ENCODE data around the gene CDC25B. TPM values are rescaled to one million over a fixed set of nuclear protein-coding genes. Genes with fewer than 3 reads are reported as not detected.
A peak's percentile ranks its signal among the peaks of the same experiment; 100 is the strongest.

Gene CDC25B
- total RNA-seq, 1 donor from 2014 or later, result 46.5 TPM

DNA sequence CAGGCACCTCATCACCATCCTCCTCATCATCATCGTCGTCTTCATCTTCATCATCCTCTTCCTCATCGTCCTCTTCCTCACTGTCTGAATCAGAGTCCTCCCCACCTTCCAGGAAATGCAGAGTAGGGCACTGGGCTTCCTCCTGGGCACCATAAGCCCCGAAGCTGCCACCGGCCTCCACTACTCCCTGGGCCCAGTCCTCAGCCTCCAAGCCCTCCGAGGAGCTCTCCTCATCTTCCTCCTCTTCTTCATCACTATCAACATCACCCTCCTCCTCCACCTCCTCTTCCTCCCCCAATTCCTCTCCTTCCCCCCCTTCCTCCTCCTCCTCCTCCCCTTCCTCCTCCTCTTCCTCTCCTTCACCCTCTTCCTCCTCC is 11.3 kb upstream of the CDC25B start:
- peaks cover 17% of the 10 kb centered on the region for H3K27me3 Mint-ChIP-seq (ENCODE audit: low read depth)
- no peaks in the 10 kb centered on the region for H3K9me3 Mint-ChIP-seq
- TF ChIP-seq, protein P1, sequence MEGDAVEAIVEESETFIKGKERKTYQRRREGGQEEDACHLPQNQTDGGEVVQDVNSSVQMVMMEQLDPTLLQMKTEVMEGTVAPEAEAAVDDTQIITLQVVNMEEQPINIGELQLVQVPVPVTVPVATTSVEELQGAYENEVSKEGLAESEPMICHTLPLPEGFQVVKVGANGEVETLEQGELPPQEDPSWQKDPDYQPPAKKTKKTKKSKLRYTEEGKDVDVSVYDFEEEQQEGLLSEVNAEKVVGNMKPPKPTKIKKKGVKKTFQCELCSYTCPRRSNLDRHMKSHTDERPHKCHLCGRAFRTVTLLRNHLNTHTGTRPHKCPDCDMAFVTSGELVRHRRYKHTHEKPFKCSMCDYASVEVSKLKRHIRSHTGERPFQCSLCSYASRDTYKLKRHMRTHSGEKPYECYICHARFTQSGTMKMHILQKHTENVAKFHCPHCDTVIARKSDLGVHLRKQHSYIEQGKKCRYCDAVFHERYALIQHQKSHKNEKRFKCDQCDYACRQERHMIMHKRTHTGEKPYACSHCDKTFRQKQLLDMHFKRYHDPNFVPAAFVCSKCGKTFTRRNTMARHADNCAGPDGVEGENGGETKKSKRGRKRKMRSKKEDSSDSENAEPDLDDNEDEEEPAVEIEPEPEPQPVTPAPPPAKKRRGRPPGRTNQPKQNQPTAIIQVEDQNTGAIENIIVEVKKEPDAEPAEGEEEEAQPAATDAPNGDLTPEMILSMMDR (conservative IDR thresholded peaks at IDR 0.05), result no peak
- H3K27ac Mint-ChIP-seq (ENCODE audit: unreplicated experiment), result peak overlapping the region; percentile 50
- DNase-seq (ENCODE audit: low read depth, low spot score), result no peak
- peaks cover 2% of the 10 kb centered on the region for H3K36me3 Mint-ChIP-seq (ENCODE audit: low read depth)
- peaks cover 49% of the 10 kb centered on the region for H3K4me1 Mint-ChIP-seq
- peak overlapping the region; percentile 66 for H3K4me3 Mint-ChIP-seq

DNA sequence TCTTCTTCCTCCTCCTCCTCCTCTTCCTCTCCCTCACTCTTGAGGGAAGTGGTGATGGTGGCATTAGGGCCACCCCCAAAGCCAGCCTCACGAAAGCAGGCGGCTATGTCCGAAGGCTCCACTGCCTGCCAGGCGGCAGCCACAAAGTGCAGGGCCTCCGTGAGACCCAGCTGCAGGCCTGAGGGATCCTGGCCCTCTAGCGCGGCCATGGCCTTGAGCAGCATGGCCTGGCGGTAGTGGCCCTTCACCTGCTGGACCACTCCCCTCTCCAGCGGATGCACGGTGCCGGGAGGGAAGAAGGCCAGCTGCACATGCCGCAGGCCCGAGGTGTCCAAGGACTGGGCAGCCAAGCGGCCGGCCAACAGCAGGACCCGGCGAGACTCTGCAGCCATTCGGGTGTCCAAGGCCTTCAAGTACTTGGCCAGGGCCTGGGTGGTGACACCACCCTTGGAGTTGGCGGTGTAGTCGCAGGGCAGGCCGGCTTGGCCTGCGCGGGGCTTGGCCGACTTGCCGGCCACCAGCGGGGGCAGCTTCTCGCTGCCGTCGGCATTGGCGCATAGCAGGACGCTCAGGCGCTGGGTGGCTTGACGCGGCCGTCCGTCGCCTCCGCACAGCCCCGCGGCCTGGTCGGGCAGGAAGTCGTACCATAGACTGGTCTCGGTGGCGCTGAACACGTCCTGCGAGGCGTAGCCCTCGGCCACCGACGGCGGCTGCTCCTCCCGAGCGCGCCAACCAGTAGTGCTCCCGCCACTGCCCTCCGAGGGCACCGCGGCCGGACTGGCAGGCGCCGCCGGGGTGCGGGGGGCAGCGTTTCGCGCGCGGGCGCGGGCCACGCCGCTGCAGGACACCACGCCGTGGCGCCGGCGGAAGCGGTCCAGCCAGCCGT is 10.6 kb upstream of the CDC25B start:
- Mint-ChIP-seq H3K27me3 (ENCODE audit: low read depth) (peaks cover 13% of the 10 kb centered on the region), H3K4me3 (no peak overlapping the region), H3K36me3 (ENCODE audit: low read depth) (peaks cover 2% of the 10 kb centered on the region), H3K27ac (ENCODE audit: unreplicated experiment) (no peak overlapping the region), H3K9me3 (no peaks in the 10 kb centered on the region), H3K4me1 (peaks cover 47% of the 10 kb centered on the region)
- TF ChIP-seq, protein P1 (conservative IDR thresholded peaks at IDR 0.05), result no peak
- no peak for DNase-seq (ENCODE audit: low read depth, low spot score)

DNA sequence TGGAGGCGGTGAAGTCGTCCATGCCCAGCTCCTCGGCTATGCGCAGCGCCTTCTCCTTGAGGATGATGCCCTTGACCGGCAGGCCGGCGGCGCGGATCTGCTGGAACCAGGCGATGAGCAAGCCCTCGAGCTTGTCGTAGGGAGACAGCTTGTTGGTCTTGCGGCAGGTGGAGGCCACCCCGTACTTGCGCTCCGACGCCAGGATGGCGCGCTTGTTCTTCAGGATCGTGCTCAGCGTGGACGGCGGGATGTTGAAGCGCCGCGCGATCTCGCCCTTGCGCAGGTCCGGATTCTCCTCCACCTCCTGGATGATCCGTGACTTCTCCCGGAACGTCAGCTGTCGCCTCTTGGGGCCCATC is 10.0 kb upstream of the CDC25B start:
- TF ChIP-seq, protein P1 (conservative IDR thresholded peaks at IDR 0.05), result no peak
- peaks cover 40% of the 10 kb centered on the region for H3K4me1 Mint-ChIP-seq
- peaks cover 2% of the 10 kb centered on the region for H3K36me3 Mint-ChIP-seq (ENCODE audit: low read depth)
- H3K4me3 Mint-ChIP-seq, result peak overlapping the region; percentile 91
- peak overlapping the region; percentile 96 for H3K27ac Mint-ChIP-seq (ENCODE audit: unreplicated experiment)
- no peak for DNase-seq (ENCODE audit: low read depth, low spot score)
- peaks cover 12% of the 10 kb centered on the region for H3K27me3 Mint-ChIP-seq (ENCODE audit: low read depth)
- H3K9me3 Mint-ChIP-seq, result no peaks in the 10 kb centered on the region

DNA sequence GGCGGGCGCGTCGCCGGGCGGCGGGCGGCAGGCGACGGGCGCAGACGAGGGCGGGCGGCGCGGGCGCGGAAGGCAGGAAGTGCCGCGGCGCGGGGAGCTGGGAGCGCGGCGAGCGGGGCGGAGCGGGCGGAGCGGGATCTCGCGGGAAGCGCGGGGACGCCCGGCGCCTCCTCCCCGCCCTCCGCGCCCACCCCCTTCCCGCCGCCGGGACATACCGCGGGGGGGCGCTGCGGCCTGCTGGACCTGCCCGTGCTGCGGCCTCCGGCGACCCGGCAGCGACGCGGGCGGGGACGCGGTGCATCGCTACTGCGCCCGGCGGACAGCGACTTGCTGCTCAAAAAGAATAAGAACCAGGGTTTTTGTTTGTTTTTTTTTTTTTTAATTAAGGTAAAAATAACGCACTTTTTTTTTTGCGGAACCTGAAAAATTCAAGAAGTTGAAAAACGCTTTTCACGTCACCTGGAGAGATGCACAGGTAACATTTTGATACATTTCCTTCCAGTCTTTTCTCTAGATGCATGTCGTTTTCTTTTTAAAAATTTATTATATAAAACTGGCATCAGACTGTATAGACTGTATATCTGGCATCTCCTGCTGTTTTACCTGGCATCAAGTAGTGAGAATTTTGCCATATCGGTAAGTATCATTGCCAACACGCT is 9.3 kb upstream of the CDC25B start, which contains the start of gene CENPB:
Gene CENPB, minus strand, starts transcription at position 76 of the 659 bp plus-strand sequence. CDS start 257 bp downstream, outside the sequence.
- Mint-ChIP-seq H3K36me3 (ENCODE audit: low read depth) (peaks cover 2% of the 10 kb centered on the region), H3K9me3 (no peaks in the 10 kb centered on the region), H3K27me3 (ENCODE audit: low read depth) (peaks cover 6% of the 10 kb centered on the region), H3K4me1 (peaks cover 33% of the 10 kb centered on the region), H3K4me3 (peak within 1 kb of the TSS; percentile 91), H3K27ac (ENCODE audit: unreplicated experiment) (peak within 1 kb of the TSS; percentile 96)
- peak; percentile 94 for DNase-seq (ENCODE audit: low read depth, low spot score)
- TF ChIP-seq, protein P1 (conservative IDR thresholded peaks at IDR 0.05), result peak; percentile 87

DNA sequence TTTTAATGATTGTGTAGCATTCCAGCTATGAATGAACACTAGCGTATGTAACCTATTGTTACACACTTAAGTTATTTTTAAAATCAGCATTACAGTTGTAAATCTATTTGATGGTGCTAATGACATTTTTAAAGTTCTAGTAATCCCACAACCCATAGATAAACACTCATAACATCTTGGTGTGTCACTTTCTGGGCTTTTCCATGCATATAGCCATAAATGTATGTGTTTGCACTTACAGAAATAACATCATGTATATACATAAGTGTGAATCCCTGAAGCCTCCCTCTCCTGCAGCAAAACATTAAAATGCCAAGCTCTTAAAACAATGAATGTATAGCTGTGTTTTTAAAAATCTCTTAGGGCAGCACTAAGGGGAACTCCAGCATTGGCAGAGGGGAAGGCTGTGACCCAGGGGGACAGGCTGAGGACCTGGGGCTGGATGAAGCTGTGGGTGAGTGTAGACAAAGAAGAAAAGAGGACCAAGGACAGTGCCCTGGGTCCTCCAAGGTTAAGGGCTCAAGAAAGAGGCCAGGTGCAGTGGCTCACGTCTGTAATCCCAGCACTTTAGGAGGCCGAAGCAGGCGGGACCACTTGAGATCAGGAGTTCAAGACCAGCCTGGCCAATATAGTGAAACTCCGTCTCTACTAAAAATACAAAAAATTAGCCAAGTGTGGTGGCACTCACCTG is 8.6 kb upstream of the CDC25B start:
- no peak for DNase-seq (ENCODE audit: low read depth, low spot score)
- Mint-ChIP-seq H3K4me3 (peak overlapping the region; percentile 78), H3K36me3 (ENCODE audit: low read depth) (peaks cover 2% of the 10 kb centered on the region), H3K27ac (ENCODE audit: unreplicated experiment) (no peak overlapping the region), H3K4me1 (peaks cover 32% of the 10 kb centered on the region), H3K27me3 (ENCODE audit: low read depth) (peaks cover 6% of the 10 kb centered on the region), H3K9me3 (no peaks in the 10 kb centered on the region)
- TF ChIP-seq, protein P1 (conservative IDR thresholded peaks at IDR 0.05), result no peak
